ENCODE data around the gene TNRC6B.
"Not testable (repeated sequence)": the region's sequence is repeated elsewhere in the genome, so short reads cannot be mapped to it uniquely, and the experiment has no call there.

Gene TNRC6B

GRCh38 chr22:40367342-40367741, 189.6 kb downstream of the TNRC6B start:
- no peak for DNase-seq (ENCODE audit: low spot score)

- DNase-seq (ENCODE audit: low spot score), result no peak
Measured at GRCh38 chr22:40368016-40368415, 190.3 kb downstream of the TNRC6B start.

DNA sequence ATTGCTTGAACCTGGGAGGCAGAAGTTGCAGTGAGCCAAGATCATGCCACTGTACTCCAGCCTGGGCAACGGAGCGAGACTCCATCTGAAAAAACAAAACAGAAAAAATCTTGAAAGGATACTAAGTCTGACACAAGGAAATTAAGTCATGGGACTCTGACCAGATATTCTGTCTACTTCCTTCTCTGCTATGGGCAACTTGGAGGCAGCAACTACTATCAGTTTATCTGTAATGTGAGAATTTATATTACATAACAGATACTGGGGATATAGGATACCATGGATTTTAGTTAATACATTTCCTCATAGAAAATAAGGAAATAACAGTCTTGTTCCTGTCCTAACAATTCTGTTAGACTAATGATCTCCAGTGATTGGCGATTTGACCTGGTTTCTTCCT, 191.1 kb downstream of the TNRC6B start:
- DNase-seq (ENCODE audit: low spot score), result no peak

- DNase-seq (ENCODE audit: low spot score), result no peak
Measured at GRCh38 chr22:40374567-40374966, 196.8 kb downstream of the TNRC6B start.

- DNase-seq (ENCODE audit: low spot score), result no peak
Measured at GRCh38 chr22:40376149-40376548, 198.4 kb downstream of the TNRC6B start.

DNA sequence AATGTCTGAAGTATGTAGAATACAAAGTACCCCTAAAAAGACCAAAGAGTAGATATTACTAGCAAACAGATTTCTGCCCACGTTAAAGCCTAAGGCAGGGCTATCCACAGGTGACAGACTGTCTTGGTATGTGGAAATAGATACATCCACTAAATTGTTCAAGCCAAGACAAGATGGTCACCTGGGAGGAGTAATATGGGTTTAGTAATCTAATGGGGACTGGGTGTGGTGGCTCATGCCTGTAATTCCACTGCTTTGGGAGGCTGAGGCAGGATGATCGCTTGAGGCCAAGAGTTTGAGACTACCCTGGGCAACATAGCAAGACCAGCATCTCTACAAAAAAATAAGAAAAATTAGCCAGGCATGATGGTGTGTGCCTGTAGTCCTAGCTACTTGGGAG, 200.2 kb downstream of the TNRC6B start:
- DNase-seq (ENCODE audit: low spot score), result no peak

DNA sequence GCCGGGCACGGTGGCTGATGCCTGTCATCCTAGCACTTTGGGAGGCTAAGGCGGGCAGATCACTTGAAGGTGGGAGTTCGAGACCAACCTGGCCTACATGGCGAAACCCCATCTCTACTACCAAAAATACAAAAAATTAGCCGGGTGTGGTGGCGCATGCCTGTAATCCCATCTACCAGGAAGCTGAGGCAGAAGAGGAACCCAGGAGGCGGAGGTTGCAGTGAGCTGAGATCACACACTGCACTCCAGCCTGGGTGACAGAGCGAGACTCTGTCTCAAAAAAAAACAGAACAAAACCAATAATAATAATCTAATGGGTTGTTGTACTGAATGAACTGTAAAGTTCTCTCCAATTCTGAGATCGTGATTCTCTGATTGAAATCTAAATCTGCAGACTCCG, 200.7 kb downstream of the TNRC6B start:
- not testable (repeated sequence) for DNase-seq (ENCODE audit: low spot score)

- no peak for DNase-seq (ENCODE audit: low spot score)
Measured at GRCh38 chr22:40381461-40381860, 203.7 kb downstream of the TNRC6B start.

- no peak for DNase-seq (ENCODE audit: low spot score)
Measured at GRCh38 chr22:40383905-40384304, 206.2 kb downstream of the TNRC6B start.

- DNase-seq (ENCODE audit: low spot score), result no peak
Measured at GRCh38 chr22:40385036-40385782, 207.5 kb downstream of the TNRC6B start.

Data from left forelimb (tissue), 1 donor.